ENCODE data around the gene WDR53. TPM values are rescaled to one million over a fixed set of nuclear protein-coding genes. Genes with fewer than 3 reads are reported as not detected.
A peak's percentile ranks its signal among the peaks of the same experiment; 100 is the strongest.

Gene WDR53
- total and polyA plus RNA-seq, 9 of the 15 experiments (the other 6 are each of a cell fraction or from before 2014, with no cell fraction given) = 13.0 to 34.5 (median 20.9) TPM

DNA sequence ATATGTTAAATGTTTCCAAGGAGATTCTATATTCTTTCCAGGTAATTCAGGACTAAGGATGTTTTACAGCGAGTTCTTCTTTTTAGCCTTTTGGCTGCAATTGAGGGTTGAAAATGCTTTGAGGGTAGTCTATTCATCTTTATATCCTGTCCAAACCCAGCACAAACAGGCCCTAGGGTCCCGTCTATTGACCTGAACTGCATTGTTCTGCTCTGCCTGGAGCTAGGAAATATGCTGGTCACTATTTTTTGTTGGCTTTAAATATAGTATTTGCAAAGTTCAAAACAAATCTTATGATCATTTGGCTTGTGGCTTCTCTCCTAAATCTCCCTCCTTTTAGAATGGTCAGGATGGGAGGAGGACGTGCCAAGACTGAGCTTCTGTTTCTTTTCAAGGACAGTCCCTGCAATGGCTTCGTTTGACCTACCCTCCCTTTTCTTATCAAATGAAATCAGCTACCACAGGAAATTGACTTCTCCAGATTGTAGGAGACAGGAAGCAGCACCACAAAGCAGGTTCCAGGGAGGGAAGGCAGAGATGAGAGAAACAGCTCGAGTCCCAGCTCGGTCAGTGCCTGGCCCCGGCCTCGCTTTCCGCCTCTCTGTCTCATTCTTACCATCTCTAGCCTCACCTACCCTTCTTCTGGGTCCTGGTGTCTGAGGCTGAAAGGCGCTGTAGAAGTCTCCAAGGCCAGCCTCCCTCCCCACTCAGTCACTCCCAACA, 43.6 kb upstream of the WDR53 start (continued):
- TF ChIP-seq, protein P1, sequence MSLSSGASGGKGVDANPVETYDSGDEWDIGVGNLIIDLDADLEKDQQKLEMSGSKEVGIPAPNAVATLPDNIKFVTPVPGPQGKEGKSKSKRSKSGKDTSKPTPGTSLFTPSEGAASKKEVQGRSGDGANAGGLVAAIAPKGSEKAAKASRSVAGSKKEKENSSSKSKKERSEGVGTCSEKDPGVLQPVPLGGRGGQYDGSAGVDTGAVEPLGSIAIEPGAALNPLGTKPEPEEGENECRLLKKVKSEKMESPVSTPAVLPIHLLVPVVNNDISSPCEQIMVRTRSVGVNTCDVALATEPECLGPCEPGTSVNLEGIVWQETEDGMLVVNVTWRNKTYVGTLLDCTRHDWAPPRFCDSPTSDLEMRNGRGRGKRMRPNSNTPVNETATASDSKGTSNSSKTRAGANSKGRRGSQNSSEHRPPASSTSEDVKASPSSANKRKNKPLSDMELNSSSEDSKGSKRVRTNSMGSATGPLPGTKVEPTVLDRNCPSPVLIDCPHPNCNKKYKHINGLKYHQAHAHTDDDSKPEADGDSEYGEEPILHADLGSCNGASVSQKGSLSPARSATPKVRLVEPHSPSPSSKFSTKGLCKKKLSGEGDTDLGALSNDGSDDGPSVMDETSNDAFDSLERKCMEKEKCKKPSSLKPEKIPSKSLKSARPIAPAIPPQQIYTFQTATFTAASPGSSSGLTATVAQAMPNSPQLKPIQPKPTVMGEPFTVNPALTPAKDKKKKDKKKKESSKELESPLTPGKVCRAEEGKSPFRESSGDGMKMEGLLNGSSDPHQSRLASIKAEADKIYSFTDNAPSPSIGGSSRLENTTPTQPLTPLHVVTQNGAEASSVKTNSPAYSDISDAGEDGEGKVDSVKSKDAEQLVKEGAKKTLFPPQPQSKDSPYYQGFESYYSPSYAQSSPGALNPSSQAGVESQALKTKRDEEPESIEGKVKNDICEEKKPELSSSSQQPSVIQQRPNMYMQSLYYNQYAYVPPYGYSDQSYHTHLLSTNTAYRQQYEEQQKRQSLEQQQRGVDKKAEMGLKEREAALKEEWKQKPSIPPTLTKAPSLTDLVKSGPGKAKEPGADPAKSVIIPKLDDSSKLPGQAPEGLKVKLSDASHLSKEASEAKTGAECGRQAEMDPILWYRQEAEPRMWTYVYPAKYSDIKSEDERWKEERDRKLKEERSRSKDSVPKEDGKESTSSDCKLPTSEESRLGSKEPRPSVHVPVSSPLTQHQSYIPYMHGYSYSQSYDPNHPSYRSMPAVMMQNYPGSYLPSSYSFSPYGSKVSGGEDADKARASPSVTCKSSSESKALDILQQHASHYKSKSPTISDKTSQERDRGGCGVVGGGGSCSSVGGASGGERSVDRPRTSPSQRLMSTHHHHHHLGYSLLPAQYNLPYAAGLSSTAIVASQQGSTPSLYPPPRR (CRISPR knock-in tag; IDR thresholded peaks at IDR 0.05; ENCODE audit: borderline replicate concordance) = no peak
- TF ChIP-seq, protein P2, sequence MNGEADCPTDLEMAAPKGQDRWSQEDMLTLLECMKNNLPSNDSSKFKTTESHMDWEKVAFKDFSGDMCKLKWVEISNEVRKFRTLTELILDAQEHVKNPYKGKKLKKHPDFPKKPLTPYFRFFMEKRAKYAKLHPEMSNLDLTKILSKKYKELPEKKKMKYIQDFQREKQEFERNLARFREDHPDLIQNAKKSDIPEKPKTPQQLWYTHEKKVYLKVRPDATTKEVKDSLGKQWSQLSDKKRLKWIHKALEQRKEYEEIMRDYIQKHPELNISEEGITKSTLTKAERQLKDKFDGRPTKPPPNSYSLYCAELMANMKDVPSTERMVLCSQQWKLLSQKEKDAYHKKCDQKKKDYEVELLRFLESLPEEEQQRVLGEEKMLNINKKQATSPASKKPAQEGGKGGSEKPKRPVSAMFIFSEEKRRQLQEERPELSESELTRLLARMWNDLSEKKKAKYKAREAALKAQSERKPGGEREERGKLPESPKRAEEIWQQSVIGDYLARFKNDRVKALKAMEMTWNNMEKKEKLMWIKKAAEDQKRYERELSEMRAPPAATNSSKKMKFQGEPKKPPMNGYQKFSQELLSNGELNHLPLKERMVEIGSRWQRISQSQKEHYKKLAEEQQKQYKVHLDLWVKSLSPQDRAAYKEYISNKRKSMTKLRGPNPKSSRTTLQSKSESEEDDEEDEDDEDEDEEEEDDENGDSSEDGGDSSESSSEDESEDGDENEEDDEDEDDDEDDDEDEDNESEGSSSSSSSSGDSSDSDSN (IDR thresholded peaks at IDR 0.05; ENCODE audit: borderline replicate concordance in 1 of 2, low read depth in 2 of 2, low read length in 2 of 2) = no peak
- TF ChIP-seq SPI1 (IDR thresholded peaks at IDR 0.05; ENCODE audit: borderline replicate concordance, low read depth, low read length) (0 out of 2 replicates have a peak, but pooled peaks have one; percentile 22), ERF (CRISPR knock-in tag; IDR thresholded peaks at IDR 0.05) (no peak), ZNF263 (CRISPR knock-in tag; IDR thresholded peaks at IDR 0.05; ENCODE audit: borderline replicate concordance) (no peak), NFE2L1 (tag; IDR thresholded peaks at IDR 0.05; ENCODE audit: borderline replicate concordance, low read depth) (no peak), FOXA3 (CRISPR knock-in tag; conservative IDR thresholded peaks at IDR 0.05 in 1 of 2, IDR thresholded peaks at IDR 0.05 in 1 of 2) (no peak), NFXL1 (CRISPR knock-in tag; IDR thresholded peaks at IDR 0.05) (no peak), SAFB (IDR thresholded peaks at IDR 0.05; ENCODE audit: borderline replicate concordance, low read depth, low read length) (no peak), FUS (optimal IDR thresholded peaks at IDR 0.05; ENCODE audit: low read depth, low read length) (no peak), LARP7 (IDR thresholded peaks at IDR 0.05) (no peak), ZNF347 (CRISPR knock-in tag; IDR thresholded peaks at IDR 0.05; ENCODE audit: low read depth) (no peak), PHTF2 (CRISPR knock-in tag; IDR thresholded peaks at IDR 0.05) (no peak)
- TF ChIP-seq, protein P3, sequence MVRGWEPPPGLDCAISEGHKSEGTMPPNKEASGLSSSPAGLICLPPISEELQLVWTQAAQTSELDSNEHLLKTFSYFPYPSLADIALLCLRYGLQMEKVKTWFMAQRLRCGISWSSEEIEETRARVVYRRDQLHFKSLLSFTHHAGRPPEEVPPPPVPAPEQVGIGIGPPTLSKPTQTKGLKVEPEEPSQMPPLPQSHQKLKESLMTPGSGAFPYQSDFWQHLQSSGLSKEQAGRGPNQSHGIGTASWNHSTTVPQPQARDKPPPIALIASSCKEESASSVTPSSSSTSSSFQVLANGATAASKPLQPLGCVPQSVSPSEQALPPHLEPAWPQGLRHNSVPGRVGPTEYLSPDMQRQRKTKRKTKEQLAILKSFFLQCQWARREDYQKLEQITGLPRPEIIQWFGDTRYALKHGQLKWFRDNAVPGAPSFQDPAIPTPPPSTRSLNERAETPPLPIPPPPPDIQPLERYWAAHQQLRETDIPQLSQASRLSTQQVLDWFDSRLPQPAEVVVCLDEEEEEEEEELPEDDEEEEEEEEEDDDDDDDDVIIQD (CRISPR knock-in tag; IDR thresholded peaks at IDR 0.05) = no peak
- TF ChIP-seq, protein P4, sequence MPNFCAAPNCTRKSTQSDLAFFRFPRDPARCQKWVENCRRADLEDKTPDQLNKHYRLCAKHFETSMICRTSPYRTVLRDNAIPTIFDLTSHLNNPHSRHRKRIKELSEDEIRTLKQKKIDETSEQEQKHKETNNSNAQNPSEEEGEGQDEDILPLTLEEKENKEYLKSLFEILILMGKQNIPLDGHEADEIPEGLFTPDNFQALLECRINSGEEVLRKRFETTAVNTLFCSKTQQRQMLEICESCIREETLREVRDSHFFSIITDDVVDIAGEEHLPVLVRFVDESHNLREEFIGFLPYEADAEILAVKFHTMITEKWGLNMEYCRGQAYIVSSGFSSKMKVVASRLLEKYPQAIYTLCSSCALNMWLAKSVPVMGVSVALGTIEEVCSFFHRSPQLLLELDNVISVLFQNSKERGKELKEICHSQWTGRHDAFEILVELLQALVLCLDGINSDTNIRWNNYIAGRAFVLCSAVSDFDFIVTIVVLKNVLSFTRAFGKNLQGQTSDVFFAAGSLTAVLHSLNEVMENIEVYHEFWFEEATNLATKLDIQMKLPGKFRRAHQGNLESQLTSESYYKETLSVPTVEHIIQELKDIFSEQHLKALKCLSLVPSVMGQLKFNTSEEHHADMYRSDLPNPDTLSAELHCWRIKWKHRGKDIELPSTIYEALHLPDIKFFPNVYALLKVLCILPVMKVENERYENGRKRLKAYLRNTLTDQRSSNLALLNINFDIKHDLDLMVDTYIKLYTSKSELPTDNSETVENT (CRISPR knock-in tag; IDR thresholded peaks at IDR 0.05) = no peak
